H54 (cell line): Measurements from ENCODE around the gene ANKS1A.

ENCODE experiments used
- DNase-seq: peaks from one replicate; pipeline ENCODE4 v3.0.0; 2011; ENCODE audit warnings: low spot score, mixed read lengths; ENCODE audit not compliant: insufficient read length
- FAIRE-seq: peaks from 3 replicates; lab custom pipeline; 2011; peaks lifted over from hg19 to GRCh38; lab: Jason Lieb, UNC
- POLR2A ChIP-seq: IDR thresholded peaks from 2 replicates; pipeline ENCODE4 v1.6.1; 2011; ENCODE audit warnings: low read depth, mild to moderate bottlenecking, low read length

The ANKS1A gene

GRCh38 chr6:35054743-35055130, 165.7 kb downstream of the ANKS1A start:
- FAIRE-seq (no peak), DNase-seq (no peak)
- TF ChIP-seq POLR2A, result no peak

DNA sequence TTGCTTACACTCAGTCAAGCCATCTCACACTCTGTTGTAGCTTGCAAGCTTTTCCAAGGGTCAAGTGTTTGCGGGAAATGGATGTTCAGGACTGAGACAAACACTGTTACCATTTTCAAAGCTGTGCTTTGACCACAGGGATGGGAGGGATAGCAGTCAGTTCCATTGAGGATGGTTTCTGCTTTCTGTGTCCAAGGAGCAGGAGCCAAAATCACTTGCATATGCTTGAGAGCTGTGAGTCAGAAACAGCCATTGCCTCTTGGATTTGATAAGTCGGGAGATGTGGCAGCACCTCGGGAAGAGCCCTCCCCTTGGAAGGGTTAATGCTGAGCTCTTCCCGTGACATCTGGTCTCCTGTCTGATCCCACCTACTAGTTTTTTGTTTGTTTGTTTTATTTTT, 166.8 kb downstream of the ANKS1A start:
- DNase-seq (no peak), FAIRE-seq (no peak)
- TF ChIP-seq POLR2A, result no peak

- FAIRE-seq (no peak), DNase-seq (no peak)
- TF ChIP-seq POLR2A, result no peak
These were observed 167.9 kb downstream of the ANKS1A start for GRCh38 chr6:35056952-35057351.

GRCh38 chr6:35057449-35058357, 168.6 kb downstream of the ANKS1A start:
- DNase-seq (no peak), FAIRE-seq (no peak)
- TF ChIP-seq POLR2A, result no peak

DNA sequence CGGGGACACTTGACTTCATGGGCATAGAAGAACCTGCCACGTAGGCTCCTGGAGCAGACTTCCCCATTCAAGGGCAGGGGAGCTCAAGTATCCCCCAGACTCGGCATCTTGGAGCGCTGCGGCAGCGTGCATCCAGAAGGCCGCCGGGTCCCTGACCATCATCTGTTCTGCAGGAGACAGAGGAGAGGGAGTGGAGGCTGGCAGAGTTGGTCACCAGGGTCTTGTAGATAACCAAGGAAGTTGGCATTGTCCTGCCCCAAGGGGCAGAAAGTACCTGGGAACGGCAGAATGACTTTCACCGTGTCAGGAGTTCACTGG, 169.3 kb downstream of the ANKS1A start:
- no peak for FAIRE-seq
- DNase-seq, result no peak
- no peak for TF ChIP-seq POLR2A

DNA sequence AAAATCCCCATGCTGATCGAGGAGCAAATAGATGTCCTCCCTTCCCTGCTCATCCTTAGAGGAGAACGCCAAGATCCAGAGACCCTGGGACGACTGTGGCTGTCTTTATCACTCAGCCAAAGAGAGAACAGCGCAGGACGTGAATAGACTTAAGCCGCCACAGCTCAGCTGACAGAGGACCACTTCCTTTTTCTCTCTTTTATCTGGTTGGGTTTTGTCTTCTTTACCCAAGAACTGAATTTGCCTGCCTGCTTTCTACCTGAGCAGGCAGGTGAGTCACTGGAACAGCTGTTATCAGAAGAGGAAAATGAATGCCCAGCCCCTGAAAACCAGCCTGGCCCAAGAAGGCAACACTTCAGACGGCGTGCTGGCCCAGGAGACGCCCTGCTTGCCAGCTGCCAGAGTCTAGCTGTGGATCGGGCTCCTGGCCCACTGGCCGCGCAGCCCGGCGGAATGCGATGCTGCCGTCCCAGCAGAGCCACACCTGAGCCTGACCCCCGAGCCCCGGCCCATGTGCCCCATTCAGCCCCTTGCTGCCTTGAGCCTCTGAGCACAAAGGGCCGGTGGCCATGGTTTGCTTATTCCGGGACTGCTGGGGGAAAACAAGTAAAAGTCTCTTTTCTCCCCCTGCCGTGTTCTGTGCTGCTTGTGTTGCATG, 169.9 kb downstream of the ANKS1A start:
- TF ChIP-seq POLR2A, result no peak
- FAIRE-seq (no peak), DNase-seq (no peak)

- DNase-seq, result no peak
- no peak for FAIRE-seq
- no peak for TF ChIP-seq POLR2A
These were observed 170.7 kb downstream of the ANKS1A start for GRCh38 chr6:35059596-35060345.

GRCh38 chr6:35061102-35061615, 172.1 kb downstream of the ANKS1A start:
- no peak for FAIRE-seq
- no peak for TF ChIP-seq POLR2A
- DNase-seq, result no peak

DNA sequence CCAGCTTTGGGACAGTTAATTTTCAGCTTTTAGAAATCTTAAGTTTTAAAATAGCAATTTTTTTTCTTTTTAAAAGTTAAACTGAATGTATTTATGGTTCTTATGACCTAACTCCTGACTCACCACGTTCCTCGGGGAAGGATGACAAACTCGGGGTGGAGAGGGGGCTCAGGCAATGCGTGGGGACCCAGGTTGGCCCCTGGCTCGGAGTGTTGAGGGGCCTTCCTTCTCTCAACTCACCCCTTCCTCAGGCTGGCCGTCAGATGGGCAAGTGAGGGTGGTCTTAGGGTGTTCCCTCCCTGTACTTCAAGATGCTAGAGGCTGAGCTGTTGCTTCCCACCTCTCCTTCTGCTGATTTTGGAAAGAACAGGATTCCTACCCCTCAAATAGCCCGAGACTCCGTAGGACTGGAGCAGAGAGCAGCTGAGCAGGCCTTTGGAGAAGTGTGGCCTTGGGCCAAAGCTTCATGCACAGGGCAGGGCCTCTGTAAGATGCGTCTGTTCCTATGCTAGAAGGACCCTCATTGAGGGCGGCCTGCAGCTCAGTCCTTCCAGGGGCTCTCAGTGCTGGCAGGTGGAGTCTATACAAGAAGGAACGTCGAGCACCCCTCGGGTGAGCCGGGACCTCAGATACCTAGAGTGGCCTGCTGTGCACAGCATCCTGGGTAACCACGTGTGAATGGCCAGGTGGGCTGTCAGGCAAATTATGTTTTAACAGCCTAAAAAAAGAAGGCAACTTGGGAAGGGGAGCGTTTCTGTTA, 172.8 kb downstream of the ANKS1A start:
- TF ChIP-seq POLR2A, result no peak
- no peak for DNase-seq
- FAIRE-seq, result no peak

DNA sequence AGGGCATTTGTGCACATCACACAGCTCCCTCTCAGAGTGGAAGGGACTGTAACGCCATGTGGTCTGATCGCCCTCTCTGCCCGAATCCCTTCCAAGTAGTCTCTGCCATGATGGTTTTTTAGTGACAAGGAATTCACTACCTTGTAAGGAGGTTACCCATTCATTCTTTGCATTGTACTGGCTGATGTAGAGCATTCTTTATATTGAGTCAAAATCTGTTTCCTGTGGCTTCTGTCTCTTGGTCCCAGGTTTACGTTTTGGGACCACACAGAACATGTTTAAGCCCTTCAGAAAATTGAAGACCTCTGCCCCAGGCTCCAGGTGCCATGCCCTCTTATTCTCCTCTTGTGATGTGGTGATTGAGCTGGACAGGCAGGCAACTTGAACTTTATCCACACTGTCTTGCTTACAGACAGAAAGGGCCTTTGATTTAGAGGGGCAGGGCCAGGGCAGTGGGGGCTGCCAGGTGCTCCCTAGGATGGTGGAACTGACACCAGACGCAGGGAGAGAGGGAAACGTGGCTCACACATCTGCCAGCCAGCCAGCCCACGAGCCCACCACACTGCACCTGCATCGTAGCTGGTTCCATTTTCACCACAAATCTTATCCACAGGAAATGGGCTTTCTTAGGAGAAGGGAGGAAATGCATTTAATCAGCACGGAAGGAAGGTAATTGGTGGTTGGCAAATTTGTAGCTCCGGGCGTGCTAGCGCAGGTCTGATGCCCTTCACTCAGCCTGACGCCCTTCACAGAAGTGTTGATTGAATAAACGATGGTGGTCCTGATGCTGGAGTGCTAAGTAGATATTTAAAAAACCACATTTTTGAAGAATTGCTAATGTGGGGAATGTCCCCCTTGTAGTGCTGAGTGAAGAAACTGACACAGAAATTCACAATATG, 173.9 kb downstream of the ANKS1A start:
- no peak for FAIRE-seq
- TF ChIP-seq POLR2A, result no peak
- DNase-seq, result no peak

DNA sequence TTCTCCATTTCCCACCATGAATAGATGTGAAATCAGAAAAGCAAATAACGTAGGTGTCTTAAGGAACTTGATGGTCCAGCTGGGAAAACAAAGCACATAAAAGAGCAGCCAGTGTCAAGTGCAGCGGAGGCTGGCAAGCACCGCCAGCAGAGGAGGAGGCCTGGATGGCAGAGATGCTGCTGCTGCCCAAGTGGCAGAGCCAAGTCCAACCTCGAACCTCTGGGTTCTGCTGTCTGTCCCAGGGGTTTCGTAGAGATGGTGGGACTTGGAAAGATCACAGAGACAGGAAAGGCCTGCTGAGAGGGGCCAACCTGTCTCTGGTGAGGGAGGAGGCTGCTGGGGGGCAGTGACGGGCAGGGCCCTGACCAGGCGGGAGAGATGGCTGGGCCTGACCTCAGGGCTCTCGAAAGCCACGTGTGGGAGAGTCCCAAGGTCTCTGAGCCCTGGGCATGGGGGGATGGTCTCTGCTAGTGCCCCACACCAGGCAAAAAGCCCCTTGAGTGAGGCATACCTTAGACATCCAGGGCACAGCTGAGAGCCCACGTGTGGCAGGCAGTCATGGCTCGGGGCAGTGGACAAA, 174.7 kb downstream of the ANKS1A start:
- DNase-seq, result no peak
- no peak for FAIRE-seq
- no peak for TF ChIP-seq POLR2A

DNA sequence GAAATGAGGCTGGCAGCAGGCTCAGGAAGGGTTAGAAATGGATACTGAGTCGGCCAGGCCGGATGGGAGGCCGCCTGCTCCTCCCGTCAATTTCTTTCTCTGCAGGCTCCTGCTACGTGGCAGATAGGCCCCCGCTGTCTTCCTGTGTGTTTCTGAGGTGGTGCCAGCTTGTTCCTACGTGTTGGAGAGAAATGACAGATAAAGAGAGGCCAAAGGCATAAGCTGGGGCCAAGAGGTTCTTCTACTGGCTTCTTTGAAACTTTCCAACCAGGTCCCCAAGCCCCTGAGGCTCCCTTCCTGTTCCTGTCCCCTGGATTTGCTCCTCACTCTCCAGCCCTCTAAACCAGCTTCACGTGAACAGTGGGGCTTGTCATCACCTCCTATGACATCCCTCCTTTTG, 175.2 kb downstream of the ANKS1A start:
- FAIRE-seq (no peak), DNase-seq (no peak)
- no peak for TF ChIP-seq POLR2A
